GM12874 (cell line): Measurements from ENCODE around the gene AMPH.

Experiments
- TF ChIP-seq, protein P1 (sequence below): IDR thresholded peaks from 2 replicates; pipeline ENCODE4 v1.5.1; 2011; ENCODE audit warnings: low read depth, mild to moderate bottlenecking, control low read depth, low read length, moderate library complexity; ENCODE audit not compliant: insufficient read depth

The AMPH gene

GRCh38 chr7:38574086-38574485 is 57.1 kb downstream of the AMPH start:
- TF ChIP-seq, protein P1, sequence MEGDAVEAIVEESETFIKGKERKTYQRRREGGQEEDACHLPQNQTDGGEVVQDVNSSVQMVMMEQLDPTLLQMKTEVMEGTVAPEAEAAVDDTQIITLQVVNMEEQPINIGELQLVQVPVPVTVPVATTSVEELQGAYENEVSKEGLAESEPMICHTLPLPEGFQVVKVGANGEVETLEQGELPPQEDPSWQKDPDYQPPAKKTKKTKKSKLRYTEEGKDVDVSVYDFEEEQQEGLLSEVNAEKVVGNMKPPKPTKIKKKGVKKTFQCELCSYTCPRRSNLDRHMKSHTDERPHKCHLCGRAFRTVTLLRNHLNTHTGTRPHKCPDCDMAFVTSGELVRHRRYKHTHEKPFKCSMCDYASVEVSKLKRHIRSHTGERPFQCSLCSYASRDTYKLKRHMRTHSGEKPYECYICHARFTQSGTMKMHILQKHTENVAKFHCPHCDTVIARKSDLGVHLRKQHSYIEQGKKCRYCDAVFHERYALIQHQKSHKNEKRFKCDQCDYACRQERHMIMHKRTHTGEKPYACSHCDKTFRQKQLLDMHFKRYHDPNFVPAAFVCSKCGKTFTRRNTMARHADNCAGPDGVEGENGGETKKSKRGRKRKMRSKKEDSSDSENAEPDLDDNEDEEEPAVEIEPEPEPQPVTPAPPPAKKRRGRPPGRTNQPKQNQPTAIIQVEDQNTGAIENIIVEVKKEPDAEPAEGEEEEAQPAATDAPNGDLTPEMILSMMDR: no peak

GRCh38 chr7:38568497-38568896 is 62.7 kb downstream of the AMPH start:
- TF ChIP-seq, protein P1: no peak

DNA sequence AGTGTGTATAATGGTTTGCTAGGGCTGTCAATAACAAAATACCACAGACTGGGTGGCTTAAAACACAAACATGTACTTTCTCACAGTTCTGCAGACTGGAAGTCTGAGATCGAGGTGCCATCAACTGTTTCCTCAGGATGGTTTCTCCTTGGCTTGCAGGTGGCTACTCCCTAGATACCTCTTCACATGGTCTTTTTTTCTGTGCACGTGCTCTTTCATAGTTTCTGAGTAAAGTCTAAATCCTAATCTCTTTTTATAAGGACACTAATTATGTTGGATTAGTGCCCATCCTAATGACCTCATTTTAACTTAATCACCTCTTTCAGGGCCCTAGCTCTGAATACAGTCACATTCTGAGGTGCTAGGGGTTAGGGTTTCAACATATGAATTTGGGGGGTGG is 65.9 kb downstream of the AMPH start:
- TF ChIP-seq, protein P1: no peak

DNA sequence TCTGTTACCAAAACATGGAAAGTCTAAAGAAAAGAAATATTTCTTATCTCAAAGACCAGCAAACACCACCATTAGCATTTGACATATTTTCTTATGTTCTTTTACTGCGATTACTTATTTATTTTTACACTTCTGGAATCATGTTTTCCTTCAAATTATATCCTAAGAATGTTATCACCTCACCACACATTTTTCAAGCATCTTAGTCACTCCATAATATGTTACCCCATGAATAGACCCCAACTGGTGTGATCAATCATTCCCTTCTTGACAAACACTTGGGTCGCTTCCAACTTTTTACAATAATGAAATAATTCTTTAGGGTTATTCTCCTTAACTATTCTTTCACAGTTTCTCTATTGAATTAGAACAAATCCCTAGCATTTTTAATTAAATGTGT is 67.4 kb downstream of the AMPH start:
- TF ChIP-seq, protein P1: no peak

DNA sequence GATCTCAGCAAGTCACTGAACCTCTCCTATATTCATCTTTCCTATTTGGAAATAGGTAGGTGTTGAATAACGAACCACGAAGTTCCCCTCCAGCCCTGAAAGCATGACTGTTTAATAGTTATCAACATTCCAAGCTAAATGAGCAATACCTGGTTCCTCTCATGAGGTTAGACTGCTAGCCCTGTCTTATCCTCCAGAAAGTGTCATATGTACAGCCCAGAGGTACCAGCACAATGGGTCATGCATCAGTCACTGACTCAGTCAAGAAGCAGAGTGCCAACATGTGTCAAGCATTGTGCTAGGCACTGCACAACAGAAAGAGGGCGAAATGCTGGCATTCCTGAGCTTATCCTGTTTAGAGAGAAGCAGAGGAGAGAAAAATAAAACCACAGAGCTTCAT is 70.0 kb downstream of the AMPH start:
- TF ChIP-seq, protein P1: no peak

DNA sequence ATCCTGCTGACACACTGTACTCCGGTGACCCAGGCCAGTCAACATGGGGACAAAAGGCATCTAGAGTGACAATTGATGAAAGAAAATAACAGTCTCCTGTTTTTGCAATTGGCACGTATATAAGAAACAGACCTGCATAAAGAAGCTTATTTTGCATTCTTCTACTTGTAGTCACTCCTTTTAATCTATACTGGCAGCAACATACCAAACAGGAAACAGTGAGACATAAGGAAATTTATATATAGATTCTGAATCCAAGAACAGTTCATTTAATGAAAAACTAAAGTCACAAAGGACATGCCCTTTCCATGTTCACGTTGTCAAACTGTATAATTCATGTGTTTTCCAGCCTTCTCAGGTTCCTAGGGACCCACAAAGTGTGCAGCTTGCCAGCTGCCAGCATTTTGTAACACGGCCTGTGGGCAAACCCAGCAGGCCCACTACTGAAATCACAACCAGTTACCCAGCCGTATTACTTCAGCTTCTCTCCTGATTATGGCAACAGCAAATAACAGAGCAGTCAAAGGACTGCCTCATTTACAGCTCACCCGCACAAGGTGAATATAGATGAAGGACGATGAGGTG is 72.3 kb downstream of the AMPH start:
- TF ChIP-seq, protein P1: no peak

GRCh38 chr7:38554586-38554985 is 76.6 kb downstream of the AMPH start:
- TF ChIP-seq, protein P1: no peak

- TF ChIP-seq, protein P1: no peak
These were observed 80.3 kb downstream of the AMPH start for GRCh38 chr7:38550836-38551235.
